ENCODE results near the gene BDH1.

DNA sequence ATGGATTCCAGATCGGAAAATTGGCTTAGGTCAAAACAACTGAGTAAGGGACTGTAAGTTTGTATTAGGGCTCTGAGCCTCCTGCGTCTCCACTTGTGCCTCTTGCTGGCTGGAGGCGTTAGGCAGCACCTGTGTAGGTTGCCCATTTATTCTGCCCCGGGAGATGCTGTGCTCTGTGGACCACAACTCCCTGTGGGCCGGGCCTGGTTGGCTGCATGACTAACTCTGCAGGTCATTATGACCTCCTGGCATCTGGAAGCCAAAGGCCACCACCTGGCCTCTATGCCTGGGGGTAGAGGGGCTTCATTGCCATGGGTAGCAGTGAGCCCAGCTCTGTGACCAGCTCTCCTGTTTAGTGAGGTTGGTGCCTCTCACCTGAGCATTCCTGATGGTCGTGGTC lies 36.0 kb upstream of the BDH1 start:
- TF ChIP-seq, protein P1, sequence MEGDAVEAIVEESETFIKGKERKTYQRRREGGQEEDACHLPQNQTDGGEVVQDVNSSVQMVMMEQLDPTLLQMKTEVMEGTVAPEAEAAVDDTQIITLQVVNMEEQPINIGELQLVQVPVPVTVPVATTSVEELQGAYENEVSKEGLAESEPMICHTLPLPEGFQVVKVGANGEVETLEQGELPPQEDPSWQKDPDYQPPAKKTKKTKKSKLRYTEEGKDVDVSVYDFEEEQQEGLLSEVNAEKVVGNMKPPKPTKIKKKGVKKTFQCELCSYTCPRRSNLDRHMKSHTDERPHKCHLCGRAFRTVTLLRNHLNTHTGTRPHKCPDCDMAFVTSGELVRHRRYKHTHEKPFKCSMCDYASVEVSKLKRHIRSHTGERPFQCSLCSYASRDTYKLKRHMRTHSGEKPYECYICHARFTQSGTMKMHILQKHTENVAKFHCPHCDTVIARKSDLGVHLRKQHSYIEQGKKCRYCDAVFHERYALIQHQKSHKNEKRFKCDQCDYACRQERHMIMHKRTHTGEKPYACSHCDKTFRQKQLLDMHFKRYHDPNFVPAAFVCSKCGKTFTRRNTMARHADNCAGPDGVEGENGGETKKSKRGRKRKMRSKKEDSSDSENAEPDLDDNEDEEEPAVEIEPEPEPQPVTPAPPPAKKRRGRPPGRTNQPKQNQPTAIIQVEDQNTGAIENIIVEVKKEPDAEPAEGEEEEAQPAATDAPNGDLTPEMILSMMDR (IDR thresholded peaks at IDR 0.05): no peak
- no peak for TF ChIP-seq POLR2A (IDR thresholded peaks at IDR 0.05)
